Activated CD4-positive, alpha-beta T cell treated with anti-CD3 and anti-CD28 coated beads, Interleukin-10, Interleukin-2, amounts not matched to agents 100 ng/mL and 50 ng/mL, durations not matched to agents 16 hours and 8 hours (primary cell): ENCODE data around the gene FAM131A.
A peak's percentile ranks its signal among the peaks of the same experiment; 100 is the strongest.

Source experiments
- DNase-seq: peaks from one replicate; pipeline ENCODE4 v3.0.0-alpha.2; 2020

The FAM131A gene, protein sequence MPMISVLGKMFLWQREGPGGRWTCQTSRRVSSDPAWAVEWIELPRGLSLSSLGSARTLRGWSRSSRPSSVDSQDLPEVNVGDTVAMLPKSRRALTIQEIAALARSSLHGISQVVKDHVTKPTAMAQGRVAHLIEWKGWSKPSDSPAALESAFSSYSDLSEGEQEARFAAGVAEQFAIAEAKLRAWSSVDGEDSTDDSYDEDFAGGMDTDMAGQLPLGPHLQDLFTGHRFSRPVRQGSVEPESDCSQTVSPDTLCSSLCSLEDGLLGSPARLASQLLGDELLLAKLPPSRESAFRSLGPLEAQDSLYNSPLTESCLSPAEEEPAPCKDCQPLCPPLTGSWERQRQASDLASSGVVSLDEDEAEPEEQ

DNA sequence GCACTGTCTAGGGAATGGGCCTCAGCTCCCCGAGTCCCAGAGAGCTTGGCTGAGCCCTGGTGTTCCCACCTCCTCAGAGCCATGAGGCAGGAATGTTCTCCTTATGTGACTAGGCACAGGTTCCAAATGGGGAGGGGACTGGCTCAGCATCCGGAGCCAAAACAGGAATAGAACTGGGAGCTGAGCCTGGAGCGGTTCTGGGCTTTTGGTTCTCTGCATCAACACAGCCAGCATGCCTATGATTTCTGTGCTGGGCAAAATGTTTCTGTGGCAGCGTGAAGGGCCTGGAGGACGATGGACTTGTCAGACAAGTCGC, at the start of gene FAM131A:
Gene FAM131A (plus strand): TSS at position 202 of the 316 bp plus-strand sequence. CDS start 31 bp downstream, at position 233.
- DNase-seq: no peak

- DNase-seq: peak; percentile 73
Observed at GRCh38 chr3:184289426-184289938, 47.9 kb upstream of the FAM131A start.

DNA sequence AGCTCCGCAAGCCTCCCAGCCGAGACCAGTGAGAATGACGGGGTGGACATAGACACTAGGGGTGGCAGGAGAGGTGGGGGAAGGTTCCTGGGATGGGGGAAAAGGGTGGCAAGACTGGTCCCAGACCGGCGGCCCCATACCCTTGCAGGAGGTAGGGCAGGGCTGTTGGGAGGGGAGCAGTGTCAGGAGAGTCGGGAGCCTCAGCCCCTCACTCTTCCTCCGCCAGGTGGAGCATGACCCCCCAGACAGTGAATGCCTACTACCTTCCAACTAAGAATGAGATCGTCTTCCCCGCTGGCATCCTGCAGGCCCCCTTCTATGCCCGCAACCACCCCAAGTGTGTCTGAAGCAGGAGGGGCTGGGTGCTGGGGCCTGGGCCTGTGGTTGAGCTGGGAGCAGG, 47.1 kb upstream of the FAM131A start:
- no peak for DNase-seq

- no peak for DNase-seq
Observed at GRCh38 chr3:184291044-184291737, 46.2 kb upstream of the FAM131A start.

- no peak for DNase-seq
Observed at GRCh38 chr3:184291738-184292445, 45.5 kb upstream of the FAM131A start.

DNA sequence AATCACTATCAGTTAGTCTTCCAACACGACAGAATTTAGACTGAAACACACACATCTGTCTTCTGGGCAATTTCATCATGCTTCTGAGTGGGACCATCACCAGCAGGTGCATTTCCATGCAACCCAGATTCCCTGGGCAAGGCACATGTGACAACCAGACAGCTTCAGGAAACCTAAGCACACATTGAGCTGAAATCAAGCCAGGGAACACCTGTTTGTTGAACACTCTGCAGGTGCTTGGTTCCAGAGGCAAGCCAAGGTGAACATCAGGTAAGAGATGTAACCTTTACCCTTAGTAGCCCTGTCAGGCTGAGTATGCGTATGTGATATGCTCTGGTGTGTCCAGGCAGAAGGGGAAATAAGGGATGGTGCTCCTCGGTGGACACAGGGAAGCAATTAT, 41.6 kb upstream of the FAM131A start:
- DNase-seq: no peak

GRCh38 chr3:184296616-184297015, 40.8 kb upstream of the FAM131A start:
- no peak for DNase-seq

- peak; percentile 99 for DNase-seq
Observed at GRCh38 chr3:184298759-184299487, 38.5 kb upstream of the FAM131A start, which contains the start of gene PSMD2. TSS of gene PSMD2 (plus strand) at chr3:184299241. CDS start at chr3:184299267, 26 bp downstream.

GRCh38 chr3:184299488-184300377, 37.7 kb upstream of the FAM131A start:
- DNase-seq: peak; percentile 19

DNA sequence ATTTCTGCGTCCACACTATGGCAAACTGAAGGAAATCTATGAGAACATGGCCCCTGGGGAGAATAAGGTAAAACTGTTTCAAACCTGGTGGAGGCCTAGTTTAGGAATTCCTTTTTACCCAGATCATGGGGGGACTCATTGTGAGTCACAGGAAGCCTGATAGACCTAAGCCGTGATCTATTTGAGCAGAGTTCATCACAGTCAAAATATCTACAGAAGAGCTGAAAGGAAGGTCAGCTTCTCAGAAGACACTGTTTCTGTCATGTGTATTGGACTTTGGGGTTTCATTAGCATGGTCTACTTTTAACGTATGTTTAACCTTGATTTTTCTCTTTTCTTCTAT, 37.1 kb upstream of the FAM131A start:
- DNase-seq: no peak

DNA sequence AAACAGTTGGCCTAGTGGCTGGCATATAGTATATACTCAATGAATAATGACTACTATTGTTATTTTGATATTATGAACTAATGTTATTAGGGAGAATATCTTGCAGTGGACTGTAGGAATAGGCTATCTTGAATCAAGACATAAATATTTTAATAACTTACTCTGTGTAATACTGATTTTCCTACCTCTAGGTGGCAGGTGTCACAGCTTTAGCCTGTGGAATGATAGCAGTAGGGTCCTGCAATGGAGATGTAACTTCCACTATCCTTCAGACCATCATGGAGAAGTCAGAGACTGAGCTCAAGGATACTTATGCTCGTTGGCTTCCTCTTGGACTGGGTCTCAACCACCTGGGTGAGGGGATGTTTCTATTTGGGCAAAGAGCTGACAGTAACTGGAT, 31.8 kb upstream of the FAM131A start:
- DNase-seq: no peak

DNA sequence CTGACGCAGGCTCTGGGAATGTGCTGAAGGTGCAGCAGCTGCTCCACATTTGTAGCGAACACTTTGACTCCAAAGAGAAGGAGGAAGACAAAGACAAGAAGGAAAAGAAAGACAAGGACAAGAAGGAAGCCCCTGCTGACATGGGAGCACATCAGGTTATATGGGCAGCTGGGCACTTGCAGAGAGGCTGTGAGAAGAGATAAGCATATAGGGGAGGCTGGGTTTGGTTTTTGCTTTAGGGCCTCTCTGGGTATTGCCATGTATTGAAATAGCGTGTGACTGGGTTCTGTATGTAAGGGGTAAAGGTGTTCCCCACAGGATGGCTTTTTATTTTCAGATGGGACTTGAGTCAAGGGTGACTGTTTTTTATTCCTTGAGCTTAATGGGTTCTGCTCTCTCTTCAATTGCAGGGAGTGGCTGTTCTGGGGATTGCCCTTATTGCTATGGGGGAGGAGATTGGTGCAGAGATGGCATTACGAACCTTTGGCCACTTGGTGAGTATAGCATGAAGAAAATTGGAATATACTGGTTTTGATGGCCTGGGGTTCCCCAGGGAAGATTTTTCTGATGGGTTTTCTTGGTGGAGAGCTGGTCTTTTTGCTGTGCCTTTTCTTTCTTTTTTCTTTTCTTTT, 30.9 kb upstream of the FAM131A start:
- no peak for DNase-seq

- DNase-seq: no peak
Observed at GRCh38 chr3:184307915-184308314, 29.5 kb upstream of the FAM131A start.

DNA sequence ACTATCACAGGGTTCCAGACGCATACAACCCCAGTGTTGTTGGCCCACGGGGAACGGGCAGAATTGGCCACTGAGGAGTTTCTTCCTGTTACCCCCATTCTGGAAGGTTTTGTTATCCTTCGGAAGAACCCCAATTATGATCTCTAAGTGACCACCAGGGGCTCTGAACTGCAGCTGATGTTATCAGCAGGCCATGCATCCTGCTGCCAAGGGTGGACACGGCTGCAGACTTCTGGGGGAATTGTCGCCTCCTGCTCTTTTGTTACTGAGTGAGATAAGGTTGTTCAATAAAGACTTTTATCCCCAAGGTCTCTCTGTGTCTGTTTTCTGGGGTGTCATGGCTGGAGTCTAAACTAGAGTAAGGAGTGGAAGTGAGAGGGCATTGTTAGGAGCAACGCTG, 28.7 kb upstream of the FAM131A start:
- DNase-seq: no peak

- DNase-seq: no peak
Observed at GRCh38 chr3:184311633-184312032, 25.8 kb upstream of the FAM131A start.

DNA sequence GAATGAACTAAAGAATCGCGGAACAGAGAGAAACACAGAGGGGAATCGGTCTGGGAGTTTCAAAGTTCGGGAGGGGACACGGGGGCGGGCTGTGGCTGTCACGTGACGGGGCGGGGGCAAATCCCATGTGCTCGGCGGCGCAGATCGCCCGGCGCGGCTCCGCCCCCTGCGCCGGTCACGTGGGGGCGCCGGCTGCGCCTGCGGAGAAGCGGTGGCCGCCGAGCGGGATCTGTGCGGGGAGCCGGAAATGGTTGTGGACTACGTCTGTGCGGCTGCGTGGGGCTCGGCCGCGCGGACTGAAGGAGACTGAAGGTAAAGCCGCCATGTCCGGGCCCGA, 23.1 kb upstream of the FAM131A start, which contains the start of gene EIF4G1:
Gene EIF4G1 (plus strand): TSS at position 244 of the 337 bp plus-strand sequence. CDS start 1,191 bp downstream, outside the sequence.
- DNase-seq: peak; percentile 97

DNA sequence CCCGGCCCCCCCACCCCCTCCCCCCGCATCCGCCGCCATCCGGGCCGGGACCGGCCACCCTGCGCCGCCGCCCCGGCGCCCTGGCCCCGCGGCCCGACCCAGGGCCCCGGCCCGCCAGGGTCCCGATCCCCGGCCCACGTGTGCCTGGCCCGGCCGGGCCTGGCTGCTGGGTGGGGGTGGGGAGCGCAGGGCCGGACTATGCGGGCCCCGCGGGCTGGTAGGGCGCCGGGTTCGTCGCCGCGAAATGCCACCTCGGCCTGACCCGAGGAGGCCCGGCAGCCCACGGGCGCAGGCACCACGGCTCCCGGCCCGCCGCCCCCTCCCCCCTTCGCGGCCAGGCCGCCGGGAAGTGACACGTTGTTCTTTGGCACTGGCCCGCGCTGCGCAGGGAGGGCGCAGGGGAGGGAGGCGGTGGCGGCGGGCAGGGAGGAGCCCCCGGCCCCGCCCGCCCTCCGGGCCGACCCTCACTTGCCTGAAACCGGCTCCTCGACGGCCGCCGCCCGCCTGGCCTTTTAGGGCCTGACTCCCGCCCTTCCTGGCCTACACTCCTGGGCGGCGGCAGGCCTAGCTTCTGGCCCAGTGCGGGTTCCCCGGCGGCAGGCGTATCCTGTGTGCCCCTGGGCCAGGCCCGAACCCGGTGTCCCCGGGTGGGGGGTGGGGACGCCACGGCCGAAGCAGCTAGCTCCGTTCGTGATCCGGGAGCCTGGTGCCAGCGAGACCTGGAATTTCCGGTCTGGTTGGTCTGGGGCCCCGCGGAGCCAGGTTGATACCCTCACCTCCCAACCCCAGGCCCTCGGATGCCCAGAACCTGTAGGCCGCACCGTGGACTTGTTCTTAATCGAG, 22.5 kb upstream of the FAM131A start:
- peak; percentile 77 for DNase-seq

- no peak for DNase-seq
Observed at GRCh38 chr3:184315543-184315867, 21.9 kb upstream of the FAM131A start.

DNA sequence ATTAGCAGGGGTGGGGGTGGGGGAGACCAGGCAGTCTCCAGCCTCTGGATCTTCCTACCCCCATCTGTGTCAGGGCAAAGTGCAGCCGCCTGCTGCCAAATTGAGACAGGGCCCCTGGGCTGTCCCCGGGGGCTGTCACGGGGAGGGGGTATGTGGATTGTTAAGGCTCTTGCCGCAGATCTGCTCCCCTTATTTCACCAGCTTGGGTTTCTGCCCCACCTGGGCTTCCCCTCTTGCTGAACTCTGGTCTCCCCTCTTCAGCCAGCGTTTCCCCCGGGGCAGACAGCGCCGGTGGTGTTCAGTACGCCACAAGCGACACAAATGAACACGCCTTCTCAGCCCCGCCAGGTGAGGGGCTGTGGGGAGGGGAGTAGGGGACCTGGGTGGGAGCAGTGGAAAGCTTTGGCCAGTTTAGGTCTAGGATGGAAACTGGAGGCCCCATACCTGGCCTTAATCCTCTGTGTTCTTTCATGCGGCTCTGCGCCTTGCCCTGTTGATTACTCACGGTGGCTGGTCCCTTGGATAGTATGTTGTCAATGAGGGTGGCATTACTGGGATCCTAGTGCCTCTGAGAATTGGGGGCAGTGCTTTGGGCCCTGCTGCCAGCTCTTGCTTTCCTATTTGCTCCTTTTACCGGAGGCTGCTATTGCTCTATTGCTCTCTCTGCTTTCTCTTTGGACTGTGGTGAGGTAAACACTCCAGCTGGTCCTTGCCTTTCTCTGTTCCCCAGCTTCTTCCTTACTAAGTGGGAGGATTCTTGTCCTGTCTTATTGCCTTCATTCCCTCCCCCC, 21.3 kb upstream of the FAM131A start:
- DNase-seq: no peak

- DNase-seq: no peak
Observed at GRCh38 chr3:184316792-184317191, 20.6 kb upstream of the FAM131A start.
